ENCODE results near the gene GABRR2. TPM values are rescaled to one million over a fixed set of nuclear protein-coding genes. Genes with fewer than 3 reads are reported as not detected.

Gene GABRR2
- polyA plus RNA-seq, 1 donor from 2014 or later: 0.31 TPM

DNA sequence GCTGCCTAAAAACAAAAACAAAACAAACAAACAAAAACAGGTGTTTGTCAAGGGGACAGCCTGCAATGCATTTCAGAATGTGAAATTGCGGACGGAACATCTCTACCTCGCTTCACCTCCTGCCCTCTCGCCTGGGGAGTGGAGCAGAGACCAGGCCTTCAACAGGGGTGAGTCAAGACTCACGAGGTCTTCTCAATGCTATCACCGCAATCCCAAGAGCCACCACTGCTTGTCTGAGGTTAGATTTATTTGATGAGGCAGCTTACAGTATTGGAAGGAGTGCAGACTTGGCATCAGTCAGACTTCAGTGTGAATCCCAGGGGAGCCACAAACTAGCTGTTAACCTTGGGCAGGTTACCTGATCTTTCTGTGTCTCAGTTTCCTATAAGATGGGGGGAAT lies 105.6 kb downstream of the GABRR2 start:
- H2AFZ ChIP-seq (ENCODE audit: low read depth, low read length): no peak overlapping the region
- H3K9me3 ChIP-seq (ENCODE audit: low read length): no peaks in the 10 kb centered on the region
- H3K9ac ChIP-seq (ENCODE audit: low read length): no peak overlapping the region
- no peaks in the 10 kb centered on the region for H4K20me1 ChIP-seq (ENCODE audit: insufficient read depth)
- no peaks in the 10 kb centered on the region for H3K36me3 ChIP-seq (ENCODE audit: insufficient read depth, low read length)
- no peak overlapping the region for H3K27ac ChIP-seq (ENCODE audit: low read length)
- no peak overlapping the region for H3K4me3 ChIP-seq (ENCODE audit: low read length)
- TF ChIP-seq, protein P1, sequence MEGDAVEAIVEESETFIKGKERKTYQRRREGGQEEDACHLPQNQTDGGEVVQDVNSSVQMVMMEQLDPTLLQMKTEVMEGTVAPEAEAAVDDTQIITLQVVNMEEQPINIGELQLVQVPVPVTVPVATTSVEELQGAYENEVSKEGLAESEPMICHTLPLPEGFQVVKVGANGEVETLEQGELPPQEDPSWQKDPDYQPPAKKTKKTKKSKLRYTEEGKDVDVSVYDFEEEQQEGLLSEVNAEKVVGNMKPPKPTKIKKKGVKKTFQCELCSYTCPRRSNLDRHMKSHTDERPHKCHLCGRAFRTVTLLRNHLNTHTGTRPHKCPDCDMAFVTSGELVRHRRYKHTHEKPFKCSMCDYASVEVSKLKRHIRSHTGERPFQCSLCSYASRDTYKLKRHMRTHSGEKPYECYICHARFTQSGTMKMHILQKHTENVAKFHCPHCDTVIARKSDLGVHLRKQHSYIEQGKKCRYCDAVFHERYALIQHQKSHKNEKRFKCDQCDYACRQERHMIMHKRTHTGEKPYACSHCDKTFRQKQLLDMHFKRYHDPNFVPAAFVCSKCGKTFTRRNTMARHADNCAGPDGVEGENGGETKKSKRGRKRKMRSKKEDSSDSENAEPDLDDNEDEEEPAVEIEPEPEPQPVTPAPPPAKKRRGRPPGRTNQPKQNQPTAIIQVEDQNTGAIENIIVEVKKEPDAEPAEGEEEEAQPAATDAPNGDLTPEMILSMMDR (IDR thresholded peaks at IDR 0.05; ENCODE audit: poor library complexity, severe bottlenecking): no peak
- TF ChIP-seq RAD21 (conservative IDR thresholded peaks at IDR 0.05) (no peak), SMC3 (conservative IDR thresholded peaks at IDR 0.05; ENCODE audit: poor library complexity) (no peak), POLR2AphosphoS5 (IDR thresholded peaks at IDR 0.05) (no peak), EZH2 (IDR thresholded peaks at IDR 0.05; ENCODE audit: borderline replicate concordance, insufficient read depth, low read length, poor library complexity, severe bottlenecking) (no peak), MXI1 (conservative IDR thresholded peaks at IDR 0.05; ENCODE audit: poor library complexity, severe bottlenecking) (no peak), TAF1 (IDR thresholded peaks at IDR 0.05; ENCODE audit: low read depth) (no peak), EP300 (conservative IDR thresholded peaks at IDR 0.05; ENCODE audit: poor library complexity, severe bottlenecking) (no peak)
- TF ChIP-seq, protein P2, sequence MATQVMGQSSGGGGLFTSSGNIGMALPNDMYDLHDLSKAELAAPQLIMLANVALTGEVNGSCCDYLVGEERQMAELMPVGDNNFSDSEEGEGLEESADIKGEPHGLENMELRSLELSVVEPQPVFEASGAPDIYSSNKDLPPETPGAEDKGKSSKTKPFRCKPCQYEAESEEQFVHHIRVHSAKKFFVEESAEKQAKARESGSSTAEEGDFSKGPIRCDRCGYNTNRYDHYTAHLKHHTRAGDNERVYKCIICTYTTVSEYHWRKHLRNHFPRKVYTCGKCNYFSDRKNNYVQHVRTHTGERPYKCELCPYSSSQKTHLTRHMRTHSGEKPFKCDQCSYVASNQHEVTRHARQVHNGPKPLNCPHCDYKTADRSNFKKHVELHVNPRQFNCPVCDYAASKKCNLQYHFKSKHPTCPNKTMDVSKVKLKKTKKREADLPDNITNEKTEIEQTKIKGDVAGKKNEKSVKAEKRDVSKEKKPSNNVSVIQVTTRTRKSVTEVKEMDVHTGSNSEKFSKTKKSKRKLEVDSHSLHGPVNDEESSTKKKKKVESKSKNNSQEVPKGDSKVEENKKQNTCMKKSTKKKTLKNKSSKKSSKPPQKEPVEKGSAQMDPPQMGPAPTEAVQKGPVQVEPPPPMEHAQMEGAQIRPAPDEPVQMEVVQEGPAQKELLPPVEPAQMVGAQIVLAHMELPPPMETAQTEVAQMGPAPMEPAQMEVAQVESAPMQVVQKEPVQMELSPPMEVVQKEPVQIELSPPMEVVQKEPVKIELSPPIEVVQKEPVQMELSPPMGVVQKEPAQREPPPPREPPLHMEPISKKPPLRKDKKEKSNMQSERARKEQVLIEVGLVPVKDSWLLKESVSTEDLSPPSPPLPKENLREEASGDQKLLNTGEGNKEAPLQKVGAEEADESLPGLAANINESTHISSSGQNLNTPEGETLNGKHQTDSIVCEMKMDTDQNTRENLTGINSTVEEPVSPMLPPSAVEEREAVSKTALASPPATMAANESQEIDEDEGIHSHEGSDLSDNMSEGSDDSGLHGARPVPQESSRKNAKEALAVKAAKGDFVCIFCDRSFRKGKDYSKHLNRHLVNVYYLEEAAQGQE (IDR thresholded peaks at IDR 0.05; ENCODE audit: borderline replicate concordance): no peak
- no peaks in the 10 kb centered on the region for H3K27me3 ChIP-seq (ENCODE audit: insufficient read depth, low read depth, low read length)
- H3K79me2 ChIP-seq (replicated peaks; ENCODE audit: insufficient read depth, low read length): no peaks in the 10 kb centered on the region
- H3F3A ChIP-seq (ENCODE audit: insufficient read depth, low read length, poor library complexity, severe bottlenecking): no peaks in the 10 kb centered on the region
- no peaks in the 10 kb centered on the region for H3K9me2 ChIP-seq (ENCODE audit: insufficient read depth, low read length)
- no peak overlapping the region for H3K4me2 ChIP-seq (ENCODE audit: low read length)

DNA sequence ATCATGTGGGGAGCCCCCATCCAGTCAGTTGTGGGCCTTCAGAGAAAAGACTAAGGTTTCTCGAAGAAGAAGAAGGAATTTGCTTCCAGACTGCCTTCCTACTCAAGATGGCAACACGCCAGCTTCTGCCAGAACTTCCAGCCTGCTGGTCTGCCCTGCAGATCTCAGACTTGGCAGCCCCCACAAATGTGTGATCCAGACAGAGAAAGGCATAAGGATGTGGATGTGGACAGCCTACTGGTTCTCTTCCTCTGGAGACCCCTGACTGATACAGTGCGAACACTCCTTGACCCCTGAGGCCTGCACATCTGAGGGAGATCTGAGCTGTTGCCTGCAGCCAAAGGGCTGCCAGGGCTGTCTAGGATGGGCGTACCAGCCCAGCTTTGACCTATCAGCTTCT lies 106.5 kb downstream of the GABRR2 start:
- Histone ChIP-seq H3K27ac (ENCODE audit: low read length) (no peak overlapping the region), H3K9me2 (ENCODE audit: insufficient read depth, low read length) (no peaks in the 10 kb centered on the region), H3K4me3 (ENCODE audit: low read length) (no peak overlapping the region), H3F3A (ENCODE audit: insufficient read depth, low read length, poor library complexity, severe bottlenecking) (no peaks in the 10 kb centered on the region), H3K4me2 (ENCODE audit: low read length) (no peak overlapping the region), H4K20me1 (ENCODE audit: insufficient read depth) (no peaks in the 10 kb centered on the region), H2AFZ (ENCODE audit: low read depth, low read length) (no peak overlapping the region), H3K36me3 (ENCODE audit: insufficient read depth, low read length) (no peaks in the 10 kb centered on the region), H3K79me2 (replicated peaks; ENCODE audit: insufficient read depth, low read length) (no peaks in the 10 kb centered on the region), H3K9ac (ENCODE audit: low read length) (no peak overlapping the region), H3K27me3 (ENCODE audit: insufficient read depth, low read depth, low read length) (no peaks in the 10 kb centered on the region), H3K9me3 (ENCODE audit: low read length) (no peaks in the 10 kb centered on the region)
- TF ChIP-seq TAF1 (IDR thresholded peaks at IDR 0.05; ENCODE audit: low read depth): no peak

Other genes with a start within 250 kb of the GABRR2 start
- 17.9 and 22.2 TPM in 2 replicates for gene PNRC1, start 234.5 kb downstream of the GABRR2 start, polyA plus RNA-seq
- gene SRSF12, start 197.2 kb downstream of the GABRR2 start, polyA plus RNA-seq: 42.1 and 44.0 TPM in 2 replicates
- gene PM20D2, start 169.2 kb downstream of the GABRR2 start, polyA plus RNA-seq: 27.6 and 28.2 TPM in 2 replicates
- gene GABRR1, start 97.9 kb downstream of the GABRR2 start, polyA plus RNA-seq: 0.36 TPM in 1 of 2 replicates, not detected in the other
- 44.9 and 47.2 TPM in 2 replicates for gene UBE2J1, start 37.4 kb upstream of the GABRR2 start, polyA plus RNA-seq
- 32.2 and 34.1 TPM in 2 replicates for gene RRAGD, start 97.0 kb upstream of the GABRR2 start, polyA plus RNA-seq
- gene ANKRD6, start 117.9 kb upstream of the GABRR2 start, polyA plus RNA-seq: 43.5 and 57.1 TPM in 2 replicates